SH-SY5Y (cell line): ENCODE results near the gene APOL2.

ENCODE experiments used
- GATA2 ChIP-seq: IDR thresholded peaks from 2 replicates; pipeline ENCODE4 v1.6.1; 2011; ENCODE audit warnings: mild to moderate bottlenecking, low read depth, low read length
- GATA3 ChIP-seq: IDR thresholded peaks from 2 replicates; pipeline ENCODE4 v1.6.1; 2011; ENCODE audit warnings: low read depth, mild to moderate bottlenecking, low read length, moderate library complexity

DNA sequence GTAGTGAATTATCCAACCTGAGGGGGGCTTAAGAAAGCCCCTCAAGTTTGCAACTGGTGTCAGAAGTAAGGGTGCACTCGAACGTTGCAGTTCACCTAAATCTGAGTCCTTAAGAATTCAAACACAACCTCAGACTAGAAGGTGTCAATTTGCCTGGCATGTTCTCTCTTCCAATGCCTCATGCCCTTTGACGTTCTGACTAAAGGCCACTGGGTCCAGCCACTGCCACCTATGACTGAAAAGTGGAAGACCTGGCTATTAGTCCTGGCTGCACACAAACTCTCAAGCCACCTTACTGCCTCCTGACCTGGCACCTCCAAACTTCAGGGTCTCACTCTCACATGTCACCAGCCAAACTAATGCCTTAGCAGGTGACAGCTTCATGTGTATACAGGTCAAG lies 45.8 kb downstream of the APOL2 start:
- TF ChIP-seq GATA2 (no peak), GATA3 (no peak)
